Calu3 (cell line): ENCODE data around the gene STX12. TPM values are rescaled to one million over a fixed set of nuclear protein-coding genes. Genes with fewer than 3 reads are reported as not detected.
"Not testable (repeated sequence)": the region's sequence is repeated elsewhere in the genome, so short reads cannot be mapped to it uniquely, and the experiment has no call there.

Experiments used
- BruUV-seq: library from RNA; stranded (reverse); fragments of 400-500 nt; replicated peaks from 2 replicates; lab custom pipeline; 2021; lab: Mats Ljungman, UMichigan
- CTCF ChIA-PET: fragments of 300-600 bp; sonication (Branson Sonifier 250); formaldehyde crosslinking; loops from one replicate; lab custom pipeline; 2022; ENCODE audit warnings: antibody characterized with exemption; lab: Charles Lee
- DNase-seq: peaks from one replicate; pipeline ENCODE4 v3.0.0; 2022
- H3K27ac Mint-ChIP-seq: one replicate; pipeline ENCODE4 v1.8.0; 2022; ENCODE audit warnings: mixed read lengths; ENCODE audit not compliant: unreplicated experiment
- H3K27me3 Mint-ChIP-seq: one replicate; pipeline ENCODE4 v1.8.0; 2022; ENCODE audit warnings: mixed read lengths; ENCODE audit not compliant: unreplicated experiment
- H3K36me3 Mint-ChIP-seq: one replicate; pipeline ENCODE4 v1.8.0; 2022; ENCODE audit warnings: mild to moderate bottlenecking, moderate library complexity, mixed read lengths; ENCODE audit not compliant: insufficient read depth, unreplicated experiment
- H3K4me1 Mint-ChIP-seq: one replicate; pipeline ENCODE4 v1.8.0; 2022; ENCODE audit warnings: mild to moderate bottlenecking, low read depth, mixed read lengths; ENCODE audit not compliant: unreplicated experiment
- H3K4me3 Mint-ChIP-seq: one replicate; pipeline ENCODE4 v1.8.0; 2022; ENCODE audit warnings: mild to moderate bottlenecking, low read depth, moderate library complexity, mixed read lengths; ENCODE audit not compliant: unreplicated experiment
- H3K9me3 Mint-ChIP-seq: one replicate; pipeline ENCODE4 v1.8.0; 2022; ENCODE audit warnings: low read depth, mixed read lengths; ENCODE audit not compliant: unreplicated experiment
- intact Hi-C: fragments of 100-400 bp; cut with micrococcal nuclease; formaldehyde crosslinking; loops from one replicate; pipeline ENCODE4 v1.10.0; 2022; ENCODE audit not compliant: unreplicated experiment
- total RNA-seq: library from RNA; stranded (reverse); gene quantifications from 2 replicates; pipeline ENCODE4 v1.2.3, GENCODE V29; 2022
- TF ChIP-seq, protein P1 (sequence below): fragments of 200-600 bp; IDR thresholded peaks from one replicate; pipeline ENCODE4 v1.8.0; 2022; ENCODE audit warnings: antibody characterized with exemption; ENCODE audit not compliant: unreplicated experiment

Gene STX12
- total RNA-seq, 1 experiment from 2014 or later, result 23.4 TPM

DNA sequence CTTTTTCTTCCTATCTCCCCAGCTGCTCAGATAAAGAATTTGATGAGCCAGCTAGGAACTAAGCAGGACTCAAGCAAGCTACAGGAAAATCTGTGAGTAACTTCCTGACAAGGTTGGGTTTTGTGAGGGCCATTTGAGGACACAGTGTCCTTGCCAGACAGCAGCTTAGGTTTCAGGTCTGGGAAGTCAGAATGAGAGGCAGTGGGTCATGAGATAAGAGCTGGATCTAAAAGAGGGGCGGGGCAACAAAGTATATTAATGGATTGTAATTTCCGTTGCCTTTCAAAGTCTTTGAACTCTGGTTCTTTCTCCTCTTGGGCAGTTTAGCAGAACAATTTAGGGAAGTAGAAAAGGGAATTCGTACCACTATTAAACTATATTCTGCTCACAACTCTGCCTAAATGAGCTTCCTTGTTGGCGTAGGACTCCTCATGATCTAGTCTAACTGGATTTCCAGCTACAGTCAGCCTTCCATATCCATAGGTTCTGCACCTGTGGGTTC is 16.6 kb downstream of the STX12 start:
- DNase-seq, result no peak
- no peak overlapping the region for H3K4me3 Mint-ChIP-seq
- TF ChIP-seq, protein P1, sequence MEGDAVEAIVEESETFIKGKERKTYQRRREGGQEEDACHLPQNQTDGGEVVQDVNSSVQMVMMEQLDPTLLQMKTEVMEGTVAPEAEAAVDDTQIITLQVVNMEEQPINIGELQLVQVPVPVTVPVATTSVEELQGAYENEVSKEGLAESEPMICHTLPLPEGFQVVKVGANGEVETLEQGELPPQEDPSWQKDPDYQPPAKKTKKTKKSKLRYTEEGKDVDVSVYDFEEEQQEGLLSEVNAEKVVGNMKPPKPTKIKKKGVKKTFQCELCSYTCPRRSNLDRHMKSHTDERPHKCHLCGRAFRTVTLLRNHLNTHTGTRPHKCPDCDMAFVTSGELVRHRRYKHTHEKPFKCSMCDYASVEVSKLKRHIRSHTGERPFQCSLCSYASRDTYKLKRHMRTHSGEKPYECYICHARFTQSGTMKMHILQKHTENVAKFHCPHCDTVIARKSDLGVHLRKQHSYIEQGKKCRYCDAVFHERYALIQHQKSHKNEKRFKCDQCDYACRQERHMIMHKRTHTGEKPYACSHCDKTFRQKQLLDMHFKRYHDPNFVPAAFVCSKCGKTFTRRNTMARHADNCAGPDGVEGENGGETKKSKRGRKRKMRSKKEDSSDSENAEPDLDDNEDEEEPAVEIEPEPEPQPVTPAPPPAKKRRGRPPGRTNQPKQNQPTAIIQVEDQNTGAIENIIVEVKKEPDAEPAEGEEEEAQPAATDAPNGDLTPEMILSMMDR, result no peak
- no peaks in the 10 kb centered on the region for H3K27me3 Mint-ChIP-seq
- H3K27ac Mint-ChIP-seq, result no peak overlapping the region
- BruUV-seq, result no TSS peak
- no peaks in the 10 kb centered on the region for H3K36me3 Mint-ChIP-seq
- H3K4me1 Mint-ChIP-seq, result peaks cover 16% of the 10 kb centered on the region
- no peaks in the 10 kb centered on the region for H3K9me3 Mint-ChIP-seq
- intact Hi-C loops, result no loop called here
- CTCF ChIA-PET, result no interaction called here

DNA sequence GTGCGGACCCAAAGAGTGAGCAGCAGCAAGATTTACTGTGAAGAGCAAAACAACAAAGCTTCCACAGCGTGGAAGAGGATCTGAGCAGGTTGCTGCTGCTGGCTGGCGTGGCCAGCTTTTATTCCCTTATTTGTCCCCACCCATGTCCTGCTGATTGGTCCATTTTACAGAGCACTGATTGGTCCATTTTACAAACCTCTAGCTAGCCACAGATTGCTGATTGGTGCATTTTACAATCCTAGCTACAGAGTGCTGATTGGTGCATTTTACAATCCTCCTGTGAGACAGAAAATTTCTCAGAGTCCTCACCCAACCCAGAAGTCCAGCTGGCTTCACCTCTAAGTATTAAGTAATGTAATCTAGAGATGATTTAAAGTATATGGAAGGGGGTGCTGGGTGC is 17.3 kb downstream of the STX12 start:
- H3K27me3 Mint-ChIP-seq, H3K36me3 Mint-ChIP-seq, CTCF ChIA-PET, BruUV-seq, DNase-seq, H3K9me3 Mint-ChIP-seq, H3K4me3 Mint-ChIP-seq, H3K27ac Mint-ChIP-seq, intact Hi-C loops: not testable (repeated sequence)
- peaks cover 15% of the 10 kb centered on the region for H3K4me1 Mint-ChIP-seq

DNA sequence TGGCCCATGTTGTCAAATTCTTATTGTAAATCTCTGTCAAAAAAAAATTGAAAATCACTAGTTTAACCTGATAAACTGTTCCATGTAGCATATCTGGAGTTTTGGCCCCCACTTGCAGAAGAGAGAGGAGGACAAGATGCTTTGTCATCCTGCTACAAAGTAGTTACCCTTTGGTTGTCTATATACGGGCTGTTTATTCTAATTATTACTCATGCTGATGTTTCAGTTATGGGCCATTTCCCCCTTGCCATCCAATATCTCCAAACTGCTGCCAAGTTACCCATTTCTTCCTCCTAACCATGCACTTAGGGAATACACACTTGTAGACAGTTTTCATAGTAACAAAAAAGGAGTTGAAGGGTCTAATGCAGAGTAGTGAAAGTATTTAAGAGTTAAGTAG is 22.6 kb downstream of the STX12 start:
- Mint-ChIP-seq H3K27me3 (no peaks in the 10 kb centered on the region), H3K4me3 (no peak overlapping the region), H3K27ac (no peak overlapping the region), H3K9me3 (no peaks in the 10 kb centered on the region), H3K36me3 (peaks cover 14% of the 10 kb centered on the region), H3K4me1 (no peaks in the 10 kb centered on the region)
- no peak for DNase-seq
- CTCF ChIA-PET, result no interaction called here
- no TSS peak for BruUV-seq
- TF ChIP-seq, protein P1, result no peak
- intact Hi-C loops, result no loop called here

- H3K36me3 Mint-ChIP-seq, result no peaks in the 10 kb centered on the region
- no peak for DNase-seq
- no peaks in the 10 kb centered on the region for H3K27me3 Mint-ChIP-seq
- no peak overlapping the region for H3K4me3 Mint-ChIP-seq
- H3K9me3 Mint-ChIP-seq, result no peaks in the 10 kb centered on the region
- CTCF ChIA-PET, result no interaction called here
- intact Hi-C loops, result no loop called here
- no peak overlapping the region for H3K27ac Mint-ChIP-seq
- no peaks in the 10 kb centered on the region for H3K4me1 Mint-ChIP-seq
- TF ChIP-seq, protein P1, result no peak
- BruUV-seq, result no TSS peak
Observed at GRCh38 chr1:27804791-27805190, 31.8 kb downstream of the STX12 start.

DNA sequence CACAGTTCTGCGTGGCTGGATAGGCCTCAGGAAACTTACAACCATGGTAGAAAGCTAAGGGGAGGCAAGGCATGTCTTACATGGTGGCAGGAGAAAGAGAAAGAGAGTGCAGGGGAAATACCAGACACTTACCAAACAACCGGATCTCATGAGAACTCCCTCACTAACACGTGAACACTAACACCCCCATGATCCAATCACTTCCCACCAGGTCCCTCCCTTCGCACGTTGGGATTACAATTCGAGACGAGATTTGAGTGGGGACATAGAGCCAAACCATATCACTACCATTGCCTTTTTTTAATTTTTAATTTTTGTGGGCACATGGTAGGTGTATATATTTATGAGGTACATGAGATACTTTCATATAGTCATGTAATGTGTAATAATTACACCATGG is 33.7 kb downstream of the STX12 start:
- BruUV-seq, result no TSS peak
- no peaks in the 10 kb centered on the region for H3K36me3 Mint-ChIP-seq
- H3K9me3 Mint-ChIP-seq, result no peaks in the 10 kb centered on the region
- CTCF ChIA-PET, result interaction anchor here (0.6 kb wide), 1 partner anchor 775 kb away, joined by 4 read pairs; no protein-coding TSS in a partner anchor
- no peaks in the 10 kb centered on the region for H3K27me3 Mint-ChIP-seq
- H3K4me3 Mint-ChIP-seq, result no peak overlapping the region
- H3K27ac Mint-ChIP-seq, result no peak overlapping the region
- TF ChIP-seq, protein P1, result no peak
- H3K4me1 Mint-ChIP-seq, result no peaks in the 10 kb centered on the region
- no peak for DNase-seq
- intact Hi-C loops, result no loop called here
